IMR-90 (cell line): ENCODE measurements around the gene CDH3. TPM values are rescaled to one million over a fixed set of nuclear protein-coding genes. Genes with fewer than 3 reads are reported as not detected.

Experiments used
- ATAC-seq: fragments of 200-7000 bp; cut with Tn5 transposase; 2 replicates; pipeline ENCODE4 v1.9.1; 2020; ENCODE audit warnings: low read depth, mild to moderate bottlenecking, moderate library complexity
- BruUV-seq: library from RNA; stranded (reverse); fragments of 400-500 nt; replicated peaks from 2 replicates; lab custom pipeline; 2021; lab: Mats Ljungman, UMichigan
- CTCF ChIA-PET: fragments of 300-600 bp; formaldehyde crosslinking; extraction: SDS; loops from one replicate; lab custom pipeline; 2021; ENCODE audit warnings: antibody characterized with exemption; lab: Yijun Ruan, JAX
- POLR2A ChIA-PET: fragments of 300-600 bp; sonication (Branson Sonifier 250); formaldehyde crosslinking; loops from one replicate; lab custom pipeline; 2022; ENCODE audit warnings: antibody characterized with exemption; ENCODE audit not compliant: unreplicated experiment; lab: Charles Lee
- DNase-seq: peaks from one replicate; pipeline ENCODE4 v3.0.0; 2013
- H2AFZ ChIP-seq: replicated peaks from 2 replicates; pipeline ENCODE3; 2013; ENCODE audit warnings: low read length, mild to moderate bottlenecking; ENCODE audit not compliant: poor library complexity
- H2AK5ac ChIP-seq: 2 replicates; pipeline ENCODE4 v1.6.1; 2013; ENCODE audit warnings: low read depth, low read length, inconsistent platforms
- H2AK9ac ChIP-seq: replicated peaks from 2 replicates; pipeline ENCODE3; 2013; ENCODE audit warnings: mild to moderate bottlenecking, low read depth, low read length, moderate library complexity; ENCODE audit not compliant: poor library complexity
- H2BK120ac ChIP-seq: 2 replicates; pipeline ENCODE4 v1.6.1; 2013; ENCODE audit warnings: low read depth, low read length, inconsistent platforms
- H2BK15ac ChIP-seq: 3 replicates; pipeline ENCODE4 v1.6.1; 2013; ENCODE audit warnings: low read depth, low read length, inconsistent platforms
- H2BK20ac ChIP-seq: 2 replicates; pipeline ENCODE4 v1.6.1; 2013; ENCODE audit warnings: low read depth, mild to moderate bottlenecking, inconsistent platforms, low read length, moderate library complexity
- H2BK5ac ChIP-seq: 2 replicates; pipeline ENCODE4 v1.6.1; 2013; ENCODE audit warnings: mild to moderate bottlenecking, low read depth, low read length, inconsistent platforms; ENCODE audit not compliant: poor library complexity, severe bottlenecking
- H3K14ac ChIP-seq: replicated peaks from 2 replicates; pipeline ENCODE4 v1.6.1; 2013; ENCODE audit warnings: low read depth, low read length, inconsistent platforms
- H3K18ac ChIP-seq: 2 replicates; pipeline ENCODE4 v1.6.1; 2013; ENCODE audit warnings: low read depth, low read length, control low read depth
- H3K23ac ChIP-seq: 2 replicates; pipeline ENCODE4 v1.6.1; 2013; ENCODE audit warnings: low read depth, low read length, inconsistent platforms
- H3K27ac ChIP-seq: 2 replicates; pipeline ENCODE4 v1.5.1; 2013; ENCODE audit warnings: mild to moderate bottlenecking, control low read depth, low read length; ENCODE audit not compliant: insufficient read depth
- H3K27me3 ChIP-seq: 2 replicates; pipeline ENCODE4 v1.6.1; 2013; ENCODE audit warnings: low read length; ENCODE audit not compliant: control insufficient read depth, insufficient read depth
- H3K36me3 ChIP-seq: 2 replicates; pipeline ENCODE4 v1.6.1; 2013; ENCODE audit warnings: low read length, mixed read lengths; ENCODE audit not compliant: control insufficient read depth, insufficient read depth
- H3K4ac ChIP-seq: 2 replicates; pipeline ENCODE4 v1.6.1; 2013; ENCODE audit warnings: low read depth, low read length, inconsistent platforms
- H3K4me1 ChIP-seq: 2 replicates; pipeline ENCODE4 v1.6.1; 2013; ENCODE audit warnings: low read length, mixed read lengths; ENCODE audit not compliant: control insufficient read depth, insufficient read depth
- H3K4me2 ChIP-seq: 2 replicates; pipeline ENCODE4 v1.6.1; 2013; ENCODE audit warnings: low read depth, mild to moderate bottlenecking, control low read depth, low read length, moderate library complexity
- H3K4me3 ChIP-seq: 2 replicates; pipeline ENCODE4 v1.5.1; 2013; ENCODE audit warnings: low read depth, mild to moderate bottlenecking, control low read depth, low read length, moderate library complexity; ENCODE audit not compliant: insufficient read depth
- H3K56ac ChIP-seq: 2 replicates; pipeline ENCODE4 v1.6.1; 2013; ENCODE audit warnings: low read length, inconsistent platforms; ENCODE audit not compliant: insufficient read depth; ENCODE audit errors: extremely low read depth
- H3K79me1 ChIP-seq, 2 experiments: 2 replicates each; pipeline ENCODE4 v1.6.1; 2013; ENCODE audit warnings: low read length in 2 of 2, inconsistent platforms in 1 of 2, low read depth in 1 of 2
- H3K9ac ChIP-seq: 2 replicates; pipeline ENCODE4 v1.6.1; 2013; ENCODE audit warnings: low read depth, low read length, control low read depth
- H3K9me1 ChIP-seq: 2 replicates; pipeline ENCODE4 v1.6.1; 2013; ENCODE audit warnings: low read length, inconsistent platforms; ENCODE audit not compliant: insufficient read depth
- H3K9me3 ChIP-seq: 2 replicates; pipeline ENCODE4 v1.6.1; 2013; ENCODE audit warnings: low read length; ENCODE audit not compliant: control insufficient read depth, insufficient read depth
- H4K20me1 ChIP-seq: 2 replicates; pipeline ENCODE4 v1.6.1; 2013; ENCODE audit warnings: low read length, inconsistent platforms; ENCODE audit not compliant: insufficient read depth
- H4K5ac ChIP-seq: 2 replicates; pipeline ENCODE4 v1.6.1; 2013; ENCODE audit warnings: mild to moderate bottlenecking, low read depth, low read length, control low read depth
- H4K8ac ChIP-seq, 2 experiments: 2 replicates each; pipeline ENCODE4 v1.6.1; 2013; ENCODE audit warnings: low read depth in 2 of 2, low read length in 2 of 2, control low read depth in 1 of 2, inconsistent platforms in 1 of 2
- H4K91ac ChIP-seq: 2 replicates; pipeline ENCODE4 v1.6.1; 2013; ENCODE audit warnings: low read depth, low read length, inconsistent platforms; ENCODE audit not compliant: insufficient read depth
- BHLHE40 ChIP-seq: fragments of 150-350 bp; IDR thresholded peaks from 2 replicates; pipeline ENCODE4 v1.6.1; 2016; ENCODE audit warnings: mild to moderate bottlenecking, low read depth, low read length
- CEBPB ChIP-seq: IDR thresholded peaks from 2 replicates; pipeline ENCODE4 v1.6.1; 2012; ENCODE audit warnings: low read depth, low read length, improper control_type of control experiment
- CHD1 ChIP-seq: IDR thresholded peaks from 2 replicates; pipeline ENCODE4 v1.6.1; 2012; ENCODE audit warnings: low read depth, low read length, improper control_type of control experiment
- CTCF ChIP-seq: conservative IDR thresholded peaks from 2 replicates; pipeline ENCODE4 v1.5.1; 2012; ENCODE audit warnings: mild to moderate bottlenecking, low read depth, low read length, improper control_type of control experiment
- ELK1 ChIP-seq: fragments of 150-350 bp; IDR thresholded peaks from 2 replicates; pipeline ENCODE4 v1.6.1; 2016; ENCODE audit warnings: low read depth, mild to moderate bottlenecking, low read length, moderate library complexity, borderline replicate concordance
- FOS ChIP-seq: fragments of 150-350 bp; IDR thresholded peaks from 2 replicates; pipeline ENCODE4 v1.6.1; 2016; ENCODE audit warnings: low read depth, low read length
- MAFK ChIP-seq: IDR thresholded peaks from 2 replicates; pipeline ENCODE4 v1.6.1; 2012; ENCODE audit warnings: low read depth, low read length, improper control_type of control experiment
- MAZ ChIP-seq: IDR thresholded peaks from 2 replicates; pipeline ENCODE4 v1.6.1; 2012; ENCODE audit warnings: low read depth, mild to moderate bottlenecking, low read length, improper control_type of control experiment, moderate library complexity, borderline replicate concordance
- MXI1 ChIP-seq: IDR thresholded peaks from 2 replicates; pipeline ENCODE4 v1.6.1; 2012; ENCODE audit warnings: low read depth, mild to moderate bottlenecking, low read length, moderate library complexity, borderline replicate concordance
- NFE2L2 ChIP-seq: fragments of 150-350 bp; IDR thresholded peaks from 2 replicates; pipeline ENCODE4 v1.6.1; 2016; ENCODE audit warnings: low read depth, mild to moderate bottlenecking, low read length
- POLR2A ChIP-seq: IDR thresholded peaks from 2 replicates; pipeline ENCODE4 v1.6.1; 2012; ENCODE audit warnings: mild to moderate bottlenecking, low read depth, low read length
- RAD21 ChIP-seq: IDR thresholded peaks from 2 replicates; pipeline ENCODE4 v1.6.1; 2012; ENCODE audit warnings: low read length, improper control_type of control experiment
- RCOR1 ChIP-seq: IDR thresholded peaks from 2 replicates; pipeline ENCODE4 v1.6.1; 2012; ENCODE audit warnings: mild to moderate bottlenecking, low read length, improper control_type of control experiment; ENCODE audit not compliant: insufficient replicate concordance
- RFX5 ChIP-seq: IDR thresholded peaks from 2 replicates; pipeline ENCODE4 v1.8.0; 2012; ENCODE audit warnings: low read depth, mild to moderate bottlenecking, low read length, moderate library complexity
- SMC3 ChIP-seq: fragments of 150-350 bp; IDR thresholded peaks from 2 replicates; pipeline ENCODE4 v1.6.1; 2016; ENCODE audit warnings: low read depth, mild to moderate bottlenecking, antibody characterized with exemption, low read length, moderate library complexity
- USF2 ChIP-seq: fragments of 150-350 bp; IDR thresholded peaks from 2 replicates; pipeline ENCODE4 v1.6.1; 2017; ENCODE audit warnings: mild to moderate bottlenecking, antibody characterized with exemption, low read length, low read depth
- WGBS, 2 experiments: methylation state at CpG; one replicate each; pipeline versions ENCODE4 v1.1.5 to v1.1.7; 2013; ENCODE audit warnings: missing lambda C conversion rate in 2 of 2; ENCODE audit not compliant: insufficient read length in 1 of 2; ENCODE audit errors: extremely low coverage in 2 of 2; 5-methylcytosine and 5-hydroxymethylcytosine counted together
- dilution Hi-C: fragments of 300-500 bp; cut with HindIII; formaldehyde crosslinking; loops from one replicate; pipeline ENCODE4 v1.14.3; 2018; ENCODE audit warnings: low sequenced_read_pairs; ENCODE audit not compliant: unreplicated experiment
- in situ Hi-C: fragments of 300-500 bp; cut with MboI; formaldehyde crosslinking; loops from 3 replicates; pipeline ENCODE4 v1.14.3; 2019; ENCODE audit warnings: low sequenced_read_pairs, inconsistent platforms, mixed read lengths
- intact Hi-C: fragments of 100-400 bp; cut with micrococcal nuclease; formaldehyde crosslinking; loops from 2 replicates; pipeline ENCODE4 v1.10.0; 2022
- polyA plus RNA-seq, 3 experiments: library from polyadenylated mRNA; depleted of rRNA; stranded (reverse); fragments of >200 nt; gene quantifications; 2 replicates each; pipeline ENCODE4 v1.2.3, GENCODE V29; 2012; ENCODE audit warnings: low replicate concordance in 1 of 3
- total RNA-seq: library from RNA; depleted of rRNA; stranded (reverse); fragments of >200 nt; gene quantifications from 2 replicates; pipeline ENCODE4 v1.2.3, GENCODE V29; 2012

CDH3 gene
- total and polyA plus RNA-seq, 2 of the 4 experiments (the other 2 are of a cell fraction): not detected

GRCh38 chr16:68655806-68656205, 10.7 kb downstream of the CDH3 start:
- in situ Hi-C loops: no loop called here
- no peak overlapping the region for H2AK5ac ChIP-seq
- BruUV-seq: no TSS peak

More at GRCh38 chr16:68655806-68656205, 10.7 kb downstream of the CDH3 start:
- intact Hi-C loops: no loop called here
- H3K27me3 ChIP-seq: peaks cover 3% of the 10 kb centered on the region; the same call in 1 of the 2 replicates
- WGBS, 2 experiments: 65% methylated on average over 5 of the region's 6 CpGs; no CpG with 5 or more reads in 1 of the 2 experiments
- H2BK20ac ChIP-seq: no peak overlapping the region
- H3K4me1 ChIP-seq: peaks cover 4% of the 10 kb centered on the region; the same call in 1 of the 2 replicates
- H4K8ac ChIP-seq: no peak overlapping the region
- H2BK15ac ChIP-seq: no peak overlapping the region
- no peak overlapping the region for H3K14ac ChIP-seq
- no peak overlapping the region for H3K18ac ChIP-seq
- H3K9me3 ChIP-seq: no peaks in the 10 kb centered on the region
- TF ChIP-seq MXI1 (no peak), ELK1 (no peak), RAD21 (no peak), USF2 (no peak), CHD1 (no peak), MAZ (no peak), SMC3 (no peak), CEBPB (no peak), POLR2A (no peak), MAFK (no peak), NFE2L2 (no peak), CTCF (no peak), FOS (no peak), BHLHE40 (no peak), RCOR1 (no peak), RFX5 (no peak)
- DNase-seq (no peak), ATAC-seq (no peak)
- H4K5ac ChIP-seq: no peak overlapping the region
- no peak overlapping the region for H3K23ac ChIP-seq
- H2AK9ac ChIP-seq: no peak overlapping the region
- no peak overlapping the region for H3K4me3 ChIP-seq
- no peaks in the 10 kb centered on the region for H4K20me1 ChIP-seq
- no peak overlapping the region for H3K4me2 ChIP-seq
- no peak overlapping the region for H3K27ac ChIP-seq
- H2BK120ac ChIP-seq: no peak overlapping the region
- H2AFZ ChIP-seq: no peak overlapping the region
- H3K56ac ChIP-seq: no peak overlapping the region
- no peak overlapping the region for H2BK5ac ChIP-seq
- H4K91ac ChIP-seq: no peak overlapping the region
- CTCF ChIA-PET: no interaction called here
- dilution Hi-C loops: no loop called here
- POLR2A ChIA-PET: no interaction called here
- no peaks in the 10 kb centered on the region for H3K9me1 ChIP-seq
- no peaks in the 10 kb centered on the region for H3K79me1 ChIP-seq
- H3K4ac ChIP-seq: no peak overlapping the region
- H3K36me3 ChIP-seq: no peaks in the 10 kb centered on the region
- H3K9ac ChIP-seq: no peak overlapping the region
